Smooth muscle cell (in vitro differentiated cells): ENCODE results near the gene CLEC10A. TPM values are rescaled to one million over a fixed set of nuclear protein-coding genes. Genes with fewer than 3 reads are reported as not detected.

Source experiments
- DNase-seq: peaks from one replicate; lab custom pipeline; 2025; ENCODE audit not compliant: unreplicated experiment; lab: John Stamatoyannopoulos, UW
- H2AFZ ChIP-seq: fragments of 200-600 bp; sonication (generic); 2 replicates; pipeline ENCODE4 v1.6.0; 2016; ENCODE audit warnings: antibody characterized with exemption, low read depth, mild to moderate bottlenecking
- H3F3A ChIP-seq: fragments of 200-600 bp; sonication (generic); 2 replicates; pipeline ENCODE4 v1.6.0; 2017; ENCODE audit warnings: antibody characterized with exemption, low read depth
- H3K27ac ChIP-seq: fragments of 200-600 bp; sonication (generic); 2 replicates; pipeline ENCODE4 v1.5.1; 2016; ENCODE audit warnings: low read depth, mild to moderate bottlenecking
- H3K27me3 ChIP-seq: fragments of 200-600 bp; sonication (generic); 2 replicates; pipeline ENCODE4 v1.6.1; 2016; ENCODE audit warnings: low read depth, mild to moderate bottlenecking
- H3K36me3 ChIP-seq: fragments of 200-600 bp; sonication (generic); 2 replicates; pipeline ENCODE4 v1.5.1; 2016; ENCODE audit warnings: low read depth
- H3K4me1 ChIP-seq: fragments of 200-600 bp; sonication (generic); 2 replicates; pipeline ENCODE4 v1.5.1; 2016; ENCODE audit warnings: low read depth
- H3K4me2 ChIP-seq: fragments of 200-600 bp; sonication (generic); 2 replicates; pipeline ENCODE4 v1.6.0; 2016; ENCODE audit warnings: mild to moderate bottlenecking
- H3K4me3 ChIP-seq: fragments of 200-600 bp; sonication (generic); 2 replicates; pipeline ENCODE4 v1.5.1; 2016; ENCODE audit warnings: mild to moderate bottlenecking
- H3K79me2 ChIP-seq: fragments of 200-600 bp; sonication (generic); 2 replicates; pipeline ENCODE4 v1.6.0; 2016; ENCODE audit warnings: low read depth, mild to moderate bottlenecking
- H3K9ac ChIP-seq: fragments of 200-600 bp; sonication (generic); 2 replicates; pipeline ENCODE4 v1.6.0; 2016; ENCODE audit warnings: low read depth
- H3K9me3 ChIP-seq: fragments of 200-600 bp; sonication (generic); replicated peaks from 2 replicates; pipeline ENCODE4 v1.5.1; 2016; ENCODE audit warnings: low read depth
- H4K20me1 ChIP-seq: fragments of 200-600 bp; sonication (generic); 2 replicates; pipeline ENCODE4 v1.6.0; 2016; ENCODE audit warnings: low read depth
- CTCF ChIP-seq: fragments of 200-600 bp; sonication (generic); IDR thresholded peaks from 2 replicates; pipeline ENCODE4 v1.5.1; 2017; ENCODE audit warnings: borderline replicate concordance, mild to moderate bottlenecking, antibody characterized with exemption; ENCODE audit not compliant: insufficient read depth, poor library complexity, severe bottlenecking
- WGBS: methylation state at CpG from one replicate; pipeline ENCODE4 v1.1.7; 2016; ENCODE audit warnings: low lambda C conversion rate; 5-methylcytosine and 5-hydroxymethylcytosine counted together
- polyA plus RNA-seq: library from polyadenylated mRNA; unstranded; fragments of >200 nt; fragmentation: Nextera tagmentation; extraction: Ambion mirVana; gene quantifications from 2 replicates; pipeline ENCODE4 v1.2.1, GENCODE V29; 2016
- total RNA-seq: library from RNA; depleted of rRNA; stranded (reverse); fragments of >200 nt; gene quantifications from 2 replicates; pipeline ENCODE4 v1.2.3, GENCODE V29; 2014

Gene CLEC10A
- total and polyA plus RNA-seq, 2 experiments from 2014 or later = not detected

GRCh38 chr17:7029659-7030058 lies 50.4 kb downstream of the CLEC10A start:
- Histone ChIP-seq H3K4me2 (no peak overlapping the region), H3K9me3 (no peaks in the 10 kb centered on the region), H3K4me3 (no peak overlapping the region), H3K79me2 (no peaks in the 10 kb centered on the region), H3K36me3 (no peaks in the 10 kb centered on the region), H3K9ac (no peak overlapping the region), H3K27me3 (no peaks in the 10 kb centered on the region), H2AFZ (no peak overlapping the region), H4K20me1 (no peaks in the 10 kb centered on the region), H3K4me1 (no peaks in the 10 kb centered on the region), H3F3A (no peaks in the 10 kb centered on the region), H3K27ac (no peak overlapping the region)
- DNase-seq = no peak
- 92% methylated on average over 8 of the region's 8 CpGs for WGBS
- no peak for TF ChIP-seq CTCF

GRCh38 chr17:7029096-7029495 lies 51.0 kb downstream of the CLEC10A start:
- Histone ChIP-seq H2AFZ (no peak overlapping the region), H3K79me2 (no peaks in the 10 kb centered on the region), H3K9ac (no peak overlapping the region), H3K27ac (no peak overlapping the region), H3K4me2 (no peak overlapping the region), H3K4me1 (no peaks in the 10 kb centered on the region), H3K27me3 (no peaks in the 10 kb centered on the region), H3F3A (no peaks in the 10 kb centered on the region), H3K36me3 (no peaks in the 10 kb centered on the region), H4K20me1 (no peaks in the 10 kb centered on the region), H3K4me3 (no peak overlapping the region), H3K9me3 (no peaks in the 10 kb centered on the region)
- WGBS = 89% methylated on average over 3 of the region's 3 CpGs
- no peak for TF ChIP-seq CTCF
- no peak for DNase-seq

- no peak overlapping the region for H3K9ac ChIP-seq
- 96% methylated on average over 13 of the region's 13 CpGs for WGBS
- no peak for TF ChIP-seq CTCF
- H4K20me1 ChIP-seq = no peaks in the 10 kb centered on the region
- H3K4me3 ChIP-seq = no peak overlapping the region
- H3K9me3 ChIP-seq = no peaks in the 10 kb centered on the region
- H3K27me3 ChIP-seq = peaks cover 12% of the 10 kb centered on the region
- no peak for DNase-seq
- no peaks in the 10 kb centered on the region for H3K4me1 ChIP-seq
- H3K79me2 ChIP-seq = no peaks in the 10 kb centered on the region
- no peak overlapping the region for H3K4me2 ChIP-seq
- no peak overlapping the region for H3K27ac ChIP-seq
- H3K36me3 ChIP-seq = no peaks in the 10 kb centered on the region
- no peaks in the 10 kb centered on the region for H3F3A ChIP-seq
- H2AFZ ChIP-seq = no peak overlapping the region
Observed at GRCh38 chr17:7027335-7027734, 52.7 kb downstream of the CLEC10A start.

- Histone ChIP-seq H3K27ac (no peak overlapping the region), H3K9ac (no peak overlapping the region), H3K4me3 (no peak overlapping the region), H2AFZ (no peak overlapping the region), H3K36me3 (no peaks in the 10 kb centered on the region), H3K9me3 (no peaks in the 10 kb centered on the region), H3K27me3 (peaks cover 15% of the 10 kb centered on the region), H3K79me2 (no peaks in the 10 kb centered on the region), H3K4me1 (peaks cover 3% of the 10 kb centered on the region), H4K20me1 (no peaks in the 10 kb centered on the region), H3K4me2 (no peak overlapping the region), H3F3A (no peaks in the 10 kb centered on the region)
- WGBS = 92% methylated on average over 25 of the region's 29 CpGs
- DNase-seq = no peak
- TF ChIP-seq CTCF = no peak
Observed at GRCh38 chr17:7026471-7027115, 53.5 kb downstream of the CLEC10A start.
